ENCODE results near the gene GP1BB. TPM values are rescaled to one million over a fixed set of nuclear protein-coding genes. Genes with fewer than 3 reads are reported as not detected.

The GP1BB gene
- total RNA-seq, 1 experiment from 2014 or later = 8.5 TPM

DNA sequence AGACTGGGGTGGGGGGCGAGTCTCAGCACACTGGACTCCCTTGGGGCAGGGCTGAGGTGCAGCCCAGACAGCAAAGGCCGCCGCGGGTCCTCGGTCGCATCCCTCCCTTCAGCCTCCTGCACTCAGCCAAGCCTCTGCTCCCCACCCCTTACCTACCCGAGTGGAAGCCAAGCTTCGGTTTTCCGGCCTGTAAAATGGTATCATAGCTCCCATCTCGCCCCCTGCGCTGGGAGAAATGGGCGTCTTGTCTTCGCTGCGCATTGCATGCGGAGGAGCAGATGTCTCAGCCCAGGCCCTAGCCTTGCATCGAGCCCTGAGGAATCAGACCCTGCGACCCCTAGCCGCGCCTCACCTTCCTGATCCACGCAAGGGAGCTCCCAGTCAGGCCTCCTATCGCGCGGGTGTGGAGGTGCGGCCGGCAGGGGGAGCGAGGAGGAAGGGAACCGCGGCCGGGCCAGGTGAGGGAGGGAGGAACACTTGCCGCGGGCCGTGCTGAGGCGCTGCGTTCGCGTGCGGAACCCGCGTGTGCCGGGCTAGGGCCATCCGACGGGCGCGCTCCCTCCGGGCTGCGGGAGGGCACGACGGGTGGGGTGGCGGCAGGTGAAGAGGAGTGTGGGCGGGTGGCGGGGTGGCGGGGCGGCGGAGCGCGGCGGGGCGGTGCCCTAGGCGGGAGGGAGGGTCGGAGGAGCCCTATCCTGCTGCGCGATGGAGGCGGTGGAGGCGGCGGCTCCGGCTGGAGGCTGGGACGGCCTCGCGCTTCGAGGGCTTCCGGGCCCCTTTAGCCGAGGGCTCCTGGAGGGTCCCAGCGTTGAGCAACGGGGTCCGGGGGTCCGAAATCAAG lies 33.2 kb downstream of the GP1BB start:
- no peak for DNase-seq (ENCODE audit: low spot score)

DNA sequence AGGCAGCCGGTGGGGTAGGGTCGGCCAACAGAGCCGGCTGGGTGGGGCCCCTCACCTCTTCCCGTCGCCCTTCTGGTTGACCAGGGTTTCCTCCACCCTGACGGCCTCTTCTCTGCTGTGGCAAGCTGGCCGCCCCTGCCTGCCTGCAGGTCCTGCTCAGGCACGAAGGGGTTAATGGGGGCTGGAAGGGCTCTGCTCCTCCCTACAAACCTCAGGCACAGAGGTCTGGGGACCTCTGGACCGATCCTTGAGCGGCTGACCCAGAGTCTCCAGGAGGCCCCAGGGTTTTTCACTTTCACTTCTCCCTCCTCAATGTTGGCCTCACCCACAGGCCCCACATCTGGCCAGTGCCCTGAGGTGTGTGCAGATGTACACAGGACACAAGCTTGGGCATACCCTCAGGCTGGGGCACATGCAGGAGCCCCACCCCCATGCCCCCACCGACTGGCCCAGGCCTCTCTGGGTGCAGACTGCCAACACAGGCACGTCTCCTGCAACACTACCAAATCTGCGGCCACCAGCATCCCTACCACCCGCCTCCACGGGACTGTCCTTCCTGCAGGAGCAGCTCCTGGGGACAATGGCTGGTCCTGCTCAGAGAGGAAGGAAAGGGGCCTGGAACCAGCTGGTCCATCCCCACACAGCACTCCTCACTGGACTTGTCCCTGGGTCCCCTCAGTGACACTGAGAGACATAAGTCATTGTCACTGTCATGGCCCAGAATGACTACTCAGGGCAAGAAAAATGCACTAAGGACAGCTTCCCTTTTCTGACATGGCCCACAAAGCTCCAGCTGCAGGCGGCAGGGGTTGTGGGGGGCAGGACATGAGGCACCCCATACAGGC lies 34.0 kb downstream of the GP1BB start:
- DNase-seq (ENCODE audit: low spot score) = no peak

DNA sequence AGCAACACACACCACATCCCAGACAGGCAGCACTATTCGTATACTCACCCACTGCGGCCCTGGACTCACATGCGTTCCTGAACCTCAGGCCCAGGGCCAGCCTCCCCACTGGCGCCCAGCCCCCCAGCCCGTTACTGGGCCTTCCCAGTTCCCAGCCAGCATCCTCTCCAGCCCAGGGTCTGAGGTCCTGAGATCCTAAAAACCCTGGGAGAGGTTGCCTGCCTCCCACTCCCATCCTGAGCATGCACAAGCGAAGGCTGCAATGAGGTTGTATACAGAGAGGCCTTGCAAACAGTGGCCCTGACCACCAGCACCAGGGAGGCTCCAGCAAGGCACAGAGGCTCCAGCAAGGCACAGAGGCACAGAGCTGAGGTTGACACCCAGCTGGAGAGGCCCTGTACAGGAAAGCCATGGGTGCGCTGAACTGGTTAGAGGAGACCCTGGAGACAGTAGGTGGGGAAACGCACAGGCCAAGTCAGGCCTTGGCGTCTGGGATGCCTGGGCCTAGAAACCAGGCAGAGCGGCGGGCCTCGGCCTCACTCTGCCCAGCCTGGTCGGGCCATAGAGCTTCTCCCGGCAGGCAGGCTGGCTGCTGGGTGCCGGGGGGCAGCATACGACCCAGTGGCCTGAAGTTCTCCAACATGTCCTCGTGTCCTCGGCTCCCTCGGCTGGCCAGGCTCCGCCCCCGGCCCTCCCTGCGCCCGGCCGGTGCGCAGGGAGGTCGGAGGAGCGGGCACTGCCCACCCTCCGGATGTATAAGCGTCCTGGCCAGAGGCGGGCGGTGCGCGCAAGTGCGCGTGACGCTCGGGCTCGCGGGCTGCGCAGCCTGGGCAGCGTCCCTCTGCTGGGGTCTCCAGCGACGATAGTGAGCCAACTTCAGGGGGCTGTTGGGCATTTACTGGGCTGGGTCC lies 34.9 kb downstream of the GP1BB start:
- DNase-seq (ENCODE audit: low spot score) = no peak

DNA sequence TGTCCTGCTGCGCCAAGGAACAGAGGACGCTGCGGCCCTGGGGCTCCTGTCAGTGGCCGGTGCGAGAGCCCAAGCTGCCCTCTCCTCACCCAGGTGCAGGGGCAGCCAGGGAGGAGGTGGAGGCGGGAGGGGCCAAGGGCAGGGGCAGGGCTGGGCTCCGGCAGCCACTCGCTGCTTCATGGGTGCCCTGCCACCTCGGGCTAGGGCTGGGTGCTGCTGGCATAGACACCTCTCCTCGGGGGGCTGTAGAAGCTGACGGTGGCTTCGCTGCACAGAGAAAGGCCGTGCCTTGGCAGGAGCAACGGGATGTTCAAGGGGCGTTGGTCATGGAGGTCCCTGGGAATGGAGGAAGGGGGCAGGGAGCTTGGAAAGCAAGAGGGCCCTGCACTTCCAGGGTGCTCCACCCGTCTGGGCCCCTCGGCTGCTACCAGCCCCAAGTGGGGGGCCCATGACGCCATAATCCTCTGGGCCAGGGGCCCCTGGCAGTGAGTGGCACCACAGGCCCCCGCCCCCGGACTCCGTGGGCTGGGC lies 35.6 kb downstream of the GP1BB start:
- no peak for DNase-seq (ENCODE audit: low spot score)

DNA sequence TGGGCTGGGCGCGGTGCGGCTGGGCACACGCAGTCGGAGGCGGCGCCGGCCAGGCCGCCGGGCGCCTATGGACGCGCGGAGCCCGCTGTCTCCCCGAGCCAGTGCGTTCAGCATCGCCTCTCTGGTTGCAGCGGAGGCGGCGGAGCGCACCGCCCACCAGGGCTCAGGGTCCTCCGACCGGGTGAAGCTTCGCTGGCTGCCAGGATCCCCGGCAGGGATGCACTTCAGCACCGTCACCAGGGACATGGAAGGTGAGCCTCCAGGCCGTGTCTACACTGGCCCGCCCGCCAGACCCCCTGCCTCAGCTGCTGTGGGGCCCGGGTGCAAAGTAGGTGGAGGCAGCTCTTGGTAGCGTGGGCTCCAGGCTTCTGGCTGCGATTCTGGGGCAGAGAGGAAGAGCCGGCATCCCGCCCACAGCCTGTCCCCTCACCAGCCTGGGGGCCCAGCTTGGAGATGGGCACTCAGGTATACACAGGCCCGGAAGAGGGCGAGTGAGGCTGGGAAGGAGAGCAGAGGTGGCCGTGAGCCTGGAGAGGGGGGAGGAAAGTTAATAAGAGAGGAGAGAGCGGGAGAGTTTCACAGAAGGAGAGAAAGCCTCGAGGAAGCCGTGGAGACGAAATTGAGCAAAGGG lies 36.2 kb downstream of the GP1BB start:
- DNase-seq (ENCODE audit: low spot score) = no peak

DNA sequence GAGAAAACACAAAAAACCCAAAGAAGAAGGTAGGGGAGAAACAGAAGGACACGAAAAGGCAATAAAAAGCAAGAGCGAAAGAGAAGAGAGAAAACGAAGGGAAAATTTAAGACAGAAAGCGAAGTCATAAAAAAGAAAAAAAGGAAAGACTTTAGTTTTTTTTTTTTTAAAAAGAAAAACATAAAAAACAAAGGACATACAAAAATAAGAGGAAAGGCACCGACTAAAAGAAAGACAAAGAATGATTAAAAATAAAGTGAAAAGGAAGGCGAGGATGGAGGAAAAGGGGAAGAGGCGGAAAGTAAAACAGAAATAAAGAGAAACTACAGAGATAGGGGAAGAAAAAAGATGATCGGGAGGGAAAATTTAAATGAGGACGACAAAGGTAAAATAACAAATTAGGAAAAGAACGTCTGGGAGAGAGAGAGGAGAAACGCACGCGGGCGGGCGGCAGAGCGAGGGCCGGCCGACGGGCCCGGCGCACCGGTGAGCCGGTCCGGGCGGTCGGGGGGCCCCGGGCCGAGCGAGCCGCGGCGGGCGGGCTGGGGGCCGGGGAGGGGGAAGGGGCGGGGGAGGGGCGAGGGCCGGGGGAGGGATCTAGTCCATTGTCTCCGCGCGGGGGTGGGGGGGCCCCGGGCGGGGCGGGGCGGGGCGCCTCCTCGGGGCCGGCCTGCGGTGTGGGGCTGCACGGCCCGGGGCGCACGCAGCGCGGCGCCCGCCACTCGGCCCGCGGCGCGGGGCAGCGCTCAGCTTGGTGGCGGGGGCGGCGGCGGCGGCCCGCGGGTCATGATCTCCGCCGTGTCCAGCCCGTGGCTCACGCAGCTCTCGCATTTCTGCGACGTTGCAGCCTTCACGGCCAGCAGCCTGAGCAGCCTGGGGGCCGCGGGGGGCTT lies 37.0 kb downstream of the GP1BB start, which contains the start of gene TBX1:
TBX1 (plus strand) TSS at position 721 of the 893 bp plus-strand sequence; CDS start at position 787, 66 bp downstream.
- no peak for DNase-seq (ENCODE audit: low spot score)

DNA sequence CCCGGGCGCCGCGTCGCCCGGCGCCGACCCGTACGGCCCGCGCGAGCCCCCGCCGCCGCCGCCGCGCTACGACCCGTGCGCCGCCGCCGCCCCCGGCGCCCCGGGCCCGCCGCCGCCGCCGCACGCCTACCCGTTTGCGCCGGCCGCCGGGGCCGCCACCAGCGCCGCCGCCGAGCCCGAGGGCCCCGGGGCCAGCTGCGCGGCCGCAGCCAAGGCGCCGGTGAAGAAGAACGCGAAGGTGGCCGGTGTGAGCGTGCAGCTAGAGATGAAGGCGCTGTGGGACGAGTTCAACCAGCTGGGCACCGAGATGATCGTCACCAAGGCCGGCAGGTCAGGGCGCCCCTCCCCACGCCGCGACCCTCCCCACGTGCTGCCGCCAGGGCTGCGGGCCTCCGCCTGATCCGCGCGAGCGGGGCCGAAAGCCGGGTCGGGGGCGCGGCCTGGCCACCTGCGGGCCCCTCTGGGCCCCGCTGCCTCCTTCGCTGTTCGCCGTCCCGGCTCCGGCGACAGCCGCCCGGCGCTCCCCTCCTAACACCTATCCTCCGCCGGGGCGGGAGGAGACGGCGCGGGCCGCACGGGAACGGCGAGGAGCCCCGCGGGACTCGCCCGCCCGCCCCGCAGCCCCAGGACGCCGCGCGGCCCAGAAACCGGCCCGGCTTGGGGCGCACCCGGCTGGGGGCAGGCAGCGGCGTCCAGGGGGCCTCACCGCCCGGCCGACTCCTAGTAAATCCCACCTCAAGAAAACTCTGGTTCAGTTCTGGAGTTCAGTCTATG lies 37.8 kb downstream of the GP1BB start:
- DNase-seq (ENCODE audit: low spot score) = no peak

DNA sequence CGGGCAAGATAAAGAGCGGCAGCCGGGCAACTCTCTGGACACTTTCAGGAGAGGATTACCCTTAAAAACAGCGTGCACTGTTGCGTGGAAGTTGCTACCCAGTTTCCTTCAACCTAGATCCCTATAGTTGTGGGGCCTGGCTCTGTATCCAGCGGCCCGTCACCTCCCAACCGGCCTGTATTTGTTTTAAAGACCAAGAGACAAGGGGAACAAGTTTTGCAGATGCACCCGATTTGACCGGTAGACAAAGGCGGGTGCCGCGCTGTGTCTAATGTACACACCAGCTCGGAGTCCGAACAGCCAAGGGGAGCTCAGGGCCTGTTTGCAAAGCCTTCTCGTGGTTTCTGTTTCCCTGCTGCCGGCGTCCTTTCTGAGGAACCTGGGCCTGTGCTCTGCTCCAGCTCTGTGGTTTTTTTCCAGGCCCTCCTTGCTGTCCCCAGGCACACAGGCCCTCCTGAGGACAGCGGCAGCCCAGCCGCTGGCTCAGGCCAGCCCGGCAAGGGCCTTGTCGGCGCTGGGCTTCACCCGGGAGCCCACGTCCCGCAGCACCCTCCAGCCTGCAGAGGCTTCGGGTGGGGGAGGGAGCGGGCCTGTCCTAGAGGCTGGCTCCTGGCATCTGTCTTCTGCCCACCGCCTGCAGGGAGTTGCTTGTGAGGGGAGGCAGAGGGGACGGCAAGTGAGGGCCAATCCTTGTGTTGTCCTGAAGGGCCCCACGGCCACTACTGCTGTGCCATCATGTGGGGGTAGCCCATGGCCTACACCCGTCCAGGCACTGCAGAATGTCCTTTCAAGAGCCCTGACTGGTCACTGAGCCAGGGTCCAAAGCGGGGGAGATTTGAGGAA lies 38.6 kb downstream of the GP1BB start:
- DNase-seq (ENCODE audit: low spot score) = no peak

DNA sequence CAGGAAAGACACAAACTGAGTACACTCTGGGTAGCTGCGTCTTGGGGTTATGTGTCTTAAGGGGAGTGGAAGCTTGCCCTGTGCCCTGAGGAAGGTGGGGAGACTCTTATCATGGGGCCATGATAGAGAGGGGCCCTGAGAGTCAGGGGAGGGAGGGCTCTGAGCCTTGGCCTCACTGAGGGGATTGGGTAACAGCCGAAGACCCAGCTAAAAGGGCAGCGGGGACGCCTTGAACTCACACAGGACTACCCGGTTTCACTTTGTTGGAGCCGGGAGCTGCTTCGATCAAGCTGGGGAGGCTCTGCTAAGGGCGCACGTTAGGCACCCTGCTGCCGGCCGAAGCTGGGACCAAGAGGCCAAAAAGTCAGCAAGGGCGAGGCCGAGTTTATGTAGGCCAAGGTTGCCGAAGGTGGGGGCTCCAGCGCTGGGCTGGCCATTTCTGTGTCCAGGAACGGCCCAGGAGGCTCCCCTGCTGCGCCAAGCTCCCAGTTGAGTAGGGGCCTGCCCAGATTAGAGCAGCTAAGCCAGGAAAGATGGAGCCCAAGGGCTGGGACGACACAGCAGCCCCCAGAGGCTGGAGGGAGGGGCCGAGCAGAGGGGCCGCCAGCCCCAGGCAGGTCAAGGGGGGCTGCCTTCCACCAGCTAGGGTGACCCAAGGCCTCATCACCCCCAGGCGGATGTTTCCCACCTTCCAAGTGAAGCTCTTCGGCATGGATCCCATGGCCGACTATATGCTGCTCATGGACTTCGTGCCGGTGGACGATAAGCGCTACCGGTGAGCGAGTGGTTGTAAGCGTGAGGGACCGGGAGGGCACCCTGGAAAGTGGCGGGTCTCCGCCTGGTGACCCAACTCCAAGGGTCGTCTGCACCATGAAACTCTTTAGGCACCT lies 39.5 kb downstream of the GP1BB start:
- DNase-seq (ENCODE audit: low spot score) = no peak

DNA sequence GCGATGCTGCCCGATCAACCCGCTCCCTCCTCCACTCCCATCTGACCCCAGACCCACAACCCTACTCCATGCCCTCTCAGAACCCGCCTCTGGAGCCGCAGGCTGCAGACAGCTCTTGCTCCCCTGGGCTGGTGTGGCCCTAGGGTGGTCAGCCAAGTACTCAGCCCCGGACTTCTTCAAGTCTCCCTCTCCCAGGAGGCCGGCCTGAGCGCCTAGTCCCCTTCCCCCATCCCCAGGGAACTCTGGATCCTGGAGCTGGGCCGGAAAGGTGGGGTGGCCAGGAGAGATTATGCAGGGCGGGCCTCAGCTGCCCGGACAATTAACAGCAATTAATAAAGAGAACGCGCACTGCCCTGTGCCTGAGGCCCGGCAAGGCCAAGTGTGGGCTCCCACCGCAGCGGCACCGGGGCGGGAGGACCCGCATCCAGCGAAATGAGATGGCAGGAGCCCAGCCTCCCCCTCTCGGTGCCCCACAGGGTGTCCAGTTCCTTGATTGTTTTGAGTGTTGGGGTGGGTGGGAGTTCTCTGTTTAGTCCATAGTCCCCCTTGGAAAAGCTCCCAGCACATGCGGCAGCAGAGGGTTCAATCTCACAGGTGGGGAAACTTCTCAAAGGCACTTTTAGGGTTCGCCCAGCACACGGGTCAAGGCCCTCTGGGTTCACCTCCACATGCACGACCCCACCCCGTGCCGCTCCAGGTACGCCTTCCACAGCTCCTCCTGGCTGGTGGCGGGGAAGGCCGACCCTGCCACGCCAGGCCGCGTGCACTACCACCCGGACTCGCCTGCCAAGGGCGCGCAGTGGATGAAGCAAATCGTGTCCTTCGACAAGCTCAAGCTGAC lies 40.3 kb downstream of the GP1BB start:
- DNase-seq (ENCODE audit: low spot score) = no peak

DNA sequence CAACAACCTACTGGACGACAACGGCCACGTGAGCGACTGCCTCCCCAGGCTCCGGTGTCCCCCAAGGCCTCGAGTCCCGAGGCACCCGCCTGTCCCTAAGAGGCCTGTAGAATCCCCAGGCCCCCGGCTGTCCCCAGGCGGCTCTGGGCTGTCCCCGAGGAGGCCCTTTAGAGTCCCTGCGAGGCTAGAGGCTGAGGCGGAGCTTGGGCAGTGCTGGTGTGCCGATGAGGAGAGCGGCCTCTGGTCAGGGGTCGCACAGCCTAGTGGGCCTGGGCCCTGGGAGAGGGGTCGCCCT lies 40.9 kb downstream of the GP1BB start:
- DNase-seq (ENCODE audit: low spot score) = no peak

DNA sequence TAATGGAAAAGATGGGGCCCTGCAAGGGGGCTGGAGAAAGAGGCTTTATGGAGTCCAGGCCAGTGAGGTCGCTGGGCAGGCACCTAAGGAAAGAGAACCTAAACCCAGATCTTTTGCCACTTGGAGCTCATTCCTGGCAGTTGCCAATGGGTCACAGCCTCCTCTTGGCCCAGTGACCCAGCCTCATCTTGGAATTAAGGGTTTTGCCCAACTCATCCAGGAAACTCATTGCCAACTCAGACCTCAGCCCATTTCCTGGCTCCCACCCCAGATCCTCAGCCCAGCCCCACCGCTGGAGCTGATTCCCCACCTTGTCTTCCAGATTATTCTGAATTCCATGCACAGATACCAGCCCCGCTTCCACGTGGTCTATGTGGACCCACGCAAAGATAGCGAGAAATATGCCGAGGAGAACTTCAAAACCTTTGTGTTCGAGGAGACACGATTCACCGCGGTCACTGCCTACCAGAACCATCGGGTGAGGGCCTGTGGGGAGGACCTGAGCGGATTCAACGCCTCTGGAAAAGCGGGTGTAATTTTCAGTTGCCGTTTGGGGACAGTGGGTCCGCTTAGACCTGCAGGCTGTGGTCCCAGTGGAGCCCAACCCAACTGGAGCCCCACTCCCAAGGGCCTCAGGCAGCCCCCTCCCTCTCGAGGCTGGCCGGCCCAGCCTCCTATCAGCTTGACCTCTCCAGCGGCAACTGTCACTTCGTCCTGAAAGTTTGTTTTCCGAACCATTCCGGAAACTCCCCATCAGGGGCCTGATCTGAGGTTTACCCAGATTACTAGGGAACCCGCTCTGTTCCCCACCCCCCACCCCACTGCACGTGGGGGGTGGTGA lies 41.5 kb downstream of the GP1BB start:
- no peak for DNase-seq (ENCODE audit: low spot score)

DNA sequence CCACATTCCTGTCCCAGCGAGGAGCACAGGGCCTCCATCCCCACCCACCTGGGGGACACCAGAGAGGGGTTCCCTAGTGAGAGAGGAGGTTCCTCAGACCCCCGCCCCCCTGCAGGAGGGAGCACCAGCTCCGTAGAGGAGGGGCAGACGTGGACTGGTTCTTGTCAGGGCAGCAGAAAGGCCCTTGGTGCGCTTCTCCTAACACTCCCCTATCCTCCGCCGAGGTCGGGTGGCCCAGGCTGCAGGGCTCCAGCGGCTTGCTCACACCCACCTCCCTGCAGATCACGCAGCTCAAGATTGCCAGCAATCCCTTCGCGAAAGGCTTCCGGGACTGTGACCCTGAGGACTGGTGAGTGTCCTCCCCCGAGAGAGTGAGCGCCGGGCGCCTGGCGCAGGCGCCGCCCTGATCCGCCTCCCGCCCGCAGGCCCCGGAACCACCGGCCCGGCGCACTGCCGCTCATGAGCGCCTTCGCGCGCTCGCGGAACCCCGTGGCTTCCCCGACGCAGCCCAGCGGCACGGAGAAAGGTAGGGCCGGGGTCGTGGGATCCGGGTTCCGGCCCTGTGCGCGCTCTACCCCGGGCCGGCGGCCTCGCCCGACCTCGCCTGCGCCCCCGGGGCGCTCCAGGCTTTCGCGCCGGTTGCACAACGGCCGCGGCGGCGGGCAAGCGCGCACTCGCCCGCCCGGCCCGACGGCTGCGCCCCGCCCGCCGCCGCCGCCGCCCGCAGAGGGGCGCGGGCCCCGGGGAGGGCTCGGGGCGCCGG lies 42.3 kb downstream of the GP1BB start:
- DNase-seq (ENCODE audit: low spot score) = no peak

DNA sequence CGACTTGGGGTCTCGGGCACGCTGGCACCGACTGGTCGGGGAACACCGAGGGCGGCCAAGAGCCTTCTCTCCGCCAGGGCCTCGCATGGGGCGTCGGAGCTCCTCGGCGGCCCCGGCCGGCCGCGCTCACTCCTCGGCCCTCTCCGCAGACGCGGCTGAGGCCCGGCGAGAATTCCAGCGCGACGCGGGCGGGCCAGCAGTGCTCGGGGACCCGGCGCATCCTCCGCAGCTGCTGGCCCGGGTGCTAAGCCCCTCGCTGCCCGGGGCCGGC lies 42.8 kb downstream of the GP1BB start:
- DNase-seq (ENCODE audit: low spot score) = no peak

Measured in A172 (cell line).